ENCODE measurements around the gene JAK1.

DNA sequence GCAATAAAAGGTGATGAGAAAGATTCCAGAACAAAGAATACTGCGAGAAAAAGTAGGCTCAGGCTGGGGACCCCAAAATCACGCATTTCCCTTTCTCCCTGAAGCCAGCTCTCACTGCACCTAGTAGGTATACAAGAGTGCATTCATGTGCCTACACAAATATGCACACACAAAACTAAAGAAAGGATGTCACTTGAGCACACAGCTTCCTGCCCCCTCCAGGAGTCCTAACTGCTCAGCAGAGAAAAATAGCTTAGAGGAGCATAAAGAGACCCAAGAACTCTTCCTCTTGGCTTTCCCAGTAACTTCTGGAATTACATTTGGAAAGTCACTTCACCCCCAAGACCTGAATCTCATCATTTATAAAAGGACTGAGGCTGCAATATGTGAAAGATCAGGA, 38.0 kb downstream of the JAK1 start:
- TF ChIP-seq POLR2A (IDR thresholded peaks at IDR 0.05; ENCODE audit: low read length): no peak
- TF ChIP-seq GATA1 (IDR thresholded peaks at IDR 0.05; ENCODE audit: low read depth, low read length): no peak
